G401 (cell line): ENCODE data around the gene SPATA3. TPM values are rescaled to one million over a fixed set of nuclear protein-coding genes. Genes with fewer than 3 reads are reported as not detected.

Source experiments
- total RNA-seq: library from RNA; depleted of rRNA; stranded (reverse); fragments of >200 nt; shearing (Covaris generic); gene quantifications from 2 replicates; pipeline ENCODE4 v1.2.3, GENCODE V29; 2014; rRNA removed

The SPATA3 gene
- total RNA-seq, 1 experiment from 2014 or later, result not detected

Other genes with a start within 250 kb of the SPATA3 start
- 232 and 273 TPM in 2 replicates for gene ITM2C, start 131.2 kb upstream of the SPATA3 start, total RNA-seq
- not detected in 2 replicates for gene GPR55, start 70.9 kb upstream of the SPATA3 start, total RNA-seq
- 9.3 and 27.9 TPM in 2 replicates for gene C2orf72, start 41.4 kb downstream of the SPATA3 start, total RNA-seq
- 55.3 and 73.5 TPM in 2 replicates for gene PSMD1, start 60.7 kb downstream of the SPATA3 start, total RNA-seq
- 4.6 and 5.4 TPM in 2 replicates for gene HTR2B, start 128.9 kb downstream of the SPATA3 start, total RNA-seq
- 165 and 166 TPM in 2 replicates for gene ARMC9, start 202.5 kb downstream of the SPATA3 start, total RNA-seq